Measurements from ENCODE around the gene RELT.

DNA sequence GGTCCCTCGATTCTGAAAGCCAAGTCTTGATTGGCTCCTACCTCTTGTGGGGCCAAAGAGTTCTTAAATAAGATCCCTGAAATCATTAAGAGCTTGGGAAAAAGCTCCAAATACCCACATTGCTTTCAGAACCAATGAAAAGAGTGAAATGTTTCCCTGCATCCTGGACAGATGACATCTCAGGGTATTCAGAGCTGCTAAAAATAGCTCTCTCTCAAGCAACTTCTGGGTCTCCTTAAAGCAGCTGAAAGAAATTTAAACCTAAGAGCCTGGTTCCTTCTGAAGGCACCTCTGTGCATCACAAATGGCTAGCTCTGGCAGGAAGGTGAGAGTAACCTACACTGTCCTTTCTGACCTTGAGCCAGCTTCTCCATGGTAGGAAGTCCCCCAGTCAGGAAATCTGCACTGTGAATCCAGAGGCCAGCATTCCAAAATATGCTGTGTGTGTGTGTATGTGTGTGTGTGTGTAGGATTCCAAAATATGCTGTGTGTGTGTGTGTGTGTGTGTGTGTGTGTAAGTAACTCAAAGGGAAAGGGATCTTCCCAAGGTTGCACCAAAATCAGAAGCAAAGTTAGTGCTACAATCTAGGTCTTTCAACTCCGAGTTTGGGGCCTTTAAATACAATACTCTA lies 50.1 kb downstream of the RELT start:
- TF ChIP-seq CTCF (IDR thresholded peaks at IDR 0.05; ENCODE audit: insufficient read depth, low read depth, low read length) (no peak), EZH2 (IDR thresholded peaks at IDR 0.05; ENCODE audit: insufficient read depth, low read length) (no peak)

Measured in astrocyte (in vitro differentiated cells and primary cell).